ENCODE measurements around the gene ERCC8. TPM values are rescaled to one million over a fixed set of nuclear protein-coding genes. Genes with fewer than 3 reads are reported as not detected.

The ERCC8 gene
- polyA plus RNA-seq, 1 donor from 2014 or later, result 48.0 TPM

DNA sequence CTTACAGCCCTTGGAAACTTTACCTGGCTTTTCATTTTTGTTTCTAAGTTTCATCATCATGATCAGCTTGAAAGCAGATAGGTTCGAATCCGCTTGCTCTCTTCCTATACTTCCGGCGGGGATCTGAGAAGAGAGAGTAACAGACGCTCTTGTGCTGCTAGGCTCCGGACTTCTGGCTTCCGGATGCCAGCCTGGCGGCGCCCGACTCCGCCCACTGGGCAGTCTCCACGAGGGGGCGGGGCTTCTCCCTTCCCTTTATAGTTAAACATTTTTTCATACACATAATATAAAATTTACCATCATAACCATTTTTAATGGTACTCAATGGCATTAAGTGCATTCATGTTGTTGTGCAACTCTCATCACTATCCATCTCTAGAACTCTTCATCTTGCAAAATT, 51.3 kb downstream of the ERCC8 start:
- H2AFZ ChIP-seq (ENCODE audit: low read depth, low read length), result no peak overlapping the region
- H3K9me3 ChIP-seq (ENCODE audit: low read length), result no peaks in the 10 kb centered on the region
- no peaks in the 10 kb centered on the region for H3K36me3 ChIP-seq (ENCODE audit: insufficient read depth, low read length)
- no peaks in the 10 kb centered on the region for H3K79me2 ChIP-seq (replicated peaks; ENCODE audit: insufficient read depth, low read length)
- no peak overlapping the region for H3K4me3 ChIP-seq (ENCODE audit: low read length)
- no peaks in the 10 kb centered on the region for H3F3A ChIP-seq (ENCODE audit: insufficient read depth, low read length, poor library complexity, severe bottlenecking)
- TF ChIP-seq POLR2AphosphoS5 (IDR thresholded peaks at IDR 0.05), result no peak
- TF ChIP-seq EZH2 (IDR thresholded peaks at IDR 0.05; ENCODE audit: borderline replicate concordance, insufficient read depth, low read length, poor library complexity, severe bottlenecking), result no peak
- TF ChIP-seq EP300 (conservative IDR thresholded peaks at IDR 0.05; ENCODE audit: poor library complexity, severe bottlenecking), result no peak
- no peak for TF ChIP-seq TAF1 (IDR thresholded peaks at IDR 0.05; ENCODE audit: low read depth)
- TF ChIP-seq MXI1 (conservative IDR thresholded peaks at IDR 0.05; ENCODE audit: poor library complexity, severe bottlenecking), result no peak
- no peak for TF ChIP-seq RAD21 (conservative IDR thresholded peaks at IDR 0.05)
- TF ChIP-seq, protein P1, sequence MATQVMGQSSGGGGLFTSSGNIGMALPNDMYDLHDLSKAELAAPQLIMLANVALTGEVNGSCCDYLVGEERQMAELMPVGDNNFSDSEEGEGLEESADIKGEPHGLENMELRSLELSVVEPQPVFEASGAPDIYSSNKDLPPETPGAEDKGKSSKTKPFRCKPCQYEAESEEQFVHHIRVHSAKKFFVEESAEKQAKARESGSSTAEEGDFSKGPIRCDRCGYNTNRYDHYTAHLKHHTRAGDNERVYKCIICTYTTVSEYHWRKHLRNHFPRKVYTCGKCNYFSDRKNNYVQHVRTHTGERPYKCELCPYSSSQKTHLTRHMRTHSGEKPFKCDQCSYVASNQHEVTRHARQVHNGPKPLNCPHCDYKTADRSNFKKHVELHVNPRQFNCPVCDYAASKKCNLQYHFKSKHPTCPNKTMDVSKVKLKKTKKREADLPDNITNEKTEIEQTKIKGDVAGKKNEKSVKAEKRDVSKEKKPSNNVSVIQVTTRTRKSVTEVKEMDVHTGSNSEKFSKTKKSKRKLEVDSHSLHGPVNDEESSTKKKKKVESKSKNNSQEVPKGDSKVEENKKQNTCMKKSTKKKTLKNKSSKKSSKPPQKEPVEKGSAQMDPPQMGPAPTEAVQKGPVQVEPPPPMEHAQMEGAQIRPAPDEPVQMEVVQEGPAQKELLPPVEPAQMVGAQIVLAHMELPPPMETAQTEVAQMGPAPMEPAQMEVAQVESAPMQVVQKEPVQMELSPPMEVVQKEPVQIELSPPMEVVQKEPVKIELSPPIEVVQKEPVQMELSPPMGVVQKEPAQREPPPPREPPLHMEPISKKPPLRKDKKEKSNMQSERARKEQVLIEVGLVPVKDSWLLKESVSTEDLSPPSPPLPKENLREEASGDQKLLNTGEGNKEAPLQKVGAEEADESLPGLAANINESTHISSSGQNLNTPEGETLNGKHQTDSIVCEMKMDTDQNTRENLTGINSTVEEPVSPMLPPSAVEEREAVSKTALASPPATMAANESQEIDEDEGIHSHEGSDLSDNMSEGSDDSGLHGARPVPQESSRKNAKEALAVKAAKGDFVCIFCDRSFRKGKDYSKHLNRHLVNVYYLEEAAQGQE (IDR thresholded peaks at IDR 0.05; ENCODE audit: borderline replicate concordance), result no peak
- no peak for TF ChIP-seq SMC3 (conservative IDR thresholded peaks at IDR 0.05; ENCODE audit: poor library complexity)
- TF ChIP-seq, protein P2, sequence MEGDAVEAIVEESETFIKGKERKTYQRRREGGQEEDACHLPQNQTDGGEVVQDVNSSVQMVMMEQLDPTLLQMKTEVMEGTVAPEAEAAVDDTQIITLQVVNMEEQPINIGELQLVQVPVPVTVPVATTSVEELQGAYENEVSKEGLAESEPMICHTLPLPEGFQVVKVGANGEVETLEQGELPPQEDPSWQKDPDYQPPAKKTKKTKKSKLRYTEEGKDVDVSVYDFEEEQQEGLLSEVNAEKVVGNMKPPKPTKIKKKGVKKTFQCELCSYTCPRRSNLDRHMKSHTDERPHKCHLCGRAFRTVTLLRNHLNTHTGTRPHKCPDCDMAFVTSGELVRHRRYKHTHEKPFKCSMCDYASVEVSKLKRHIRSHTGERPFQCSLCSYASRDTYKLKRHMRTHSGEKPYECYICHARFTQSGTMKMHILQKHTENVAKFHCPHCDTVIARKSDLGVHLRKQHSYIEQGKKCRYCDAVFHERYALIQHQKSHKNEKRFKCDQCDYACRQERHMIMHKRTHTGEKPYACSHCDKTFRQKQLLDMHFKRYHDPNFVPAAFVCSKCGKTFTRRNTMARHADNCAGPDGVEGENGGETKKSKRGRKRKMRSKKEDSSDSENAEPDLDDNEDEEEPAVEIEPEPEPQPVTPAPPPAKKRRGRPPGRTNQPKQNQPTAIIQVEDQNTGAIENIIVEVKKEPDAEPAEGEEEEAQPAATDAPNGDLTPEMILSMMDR (IDR thresholded peaks at IDR 0.05; ENCODE audit: poor library complexity, severe bottlenecking), result no peak
- H3K27me3 ChIP-seq (ENCODE audit: insufficient read depth, low read depth, low read length), result no peaks in the 10 kb centered on the region
- H3K4me2 ChIP-seq (ENCODE audit: low read length), result no peak overlapping the region
- H3K9me2 ChIP-seq (ENCODE audit: insufficient read depth, low read length), result no peaks in the 10 kb centered on the region
- no peak overlapping the region for H3K9ac ChIP-seq (ENCODE audit: low read length)
- no peaks in the 10 kb centered on the region for H4K20me1 ChIP-seq (ENCODE audit: insufficient read depth)
- H3K27ac ChIP-seq (ENCODE audit: low read length), result no peak overlapping the region

- no peak overlapping the region for H3K4me2 ChIP-seq (ENCODE audit: low read length)
- H3F3A ChIP-seq (ENCODE audit: insufficient read depth, low read length, poor library complexity, severe bottlenecking), result no peaks in the 10 kb centered on the region
- H4K20me1 ChIP-seq (ENCODE audit: insufficient read depth), result no peaks in the 10 kb centered on the region
These were observed 53.2 kb downstream of the ERCC8 start for GRCh38 chr5:60891667-60892066.

More at GRCh38 chr5:60891667-60892066, 53.2 kb downstream of the ERCC8 start:
- Histone ChIP-seq H3K27ac (ENCODE audit: low read length) (no peak overlapping the region), H3K9me3 (ENCODE audit: low read length) (no peaks in the 10 kb centered on the region), H3K79me2 (replicated peaks; ENCODE audit: insufficient read depth, low read length) (no peaks in the 10 kb centered on the region), H2AFZ (ENCODE audit: low read depth, low read length) (no peak overlapping the region), H3K9me2 (ENCODE audit: insufficient read depth, low read length) (no peaks in the 10 kb centered on the region), H3K9ac (ENCODE audit: low read length) (no peak overlapping the region), H3K27me3 (ENCODE audit: insufficient read depth, low read depth, low read length) (no peaks in the 10 kb centered on the region), H3K36me3 (ENCODE audit: insufficient read depth, low read length) (no peaks in the 10 kb centered on the region), H3K4me3 (ENCODE audit: low read length) (no peak overlapping the region)
- TF ChIP-seq POLR2AphosphoS5 (IDR thresholded peaks at IDR 0.05) (no peak), RAD21 (conservative IDR thresholded peaks at IDR 0.05) (no peak), SMC3 (conservative IDR thresholded peaks at IDR 0.05; ENCODE audit: poor library complexity) (no peak), EP300 (conservative IDR thresholded peaks at IDR 0.05; ENCODE audit: poor library complexity, severe bottlenecking) (no peak), TAF1 (IDR thresholded peaks at IDR 0.05; ENCODE audit: low read depth) (no peak), MXI1 (conservative IDR thresholded peaks at IDR 0.05; ENCODE audit: poor library complexity, severe bottlenecking) (no peak), EZH2 (IDR thresholded peaks at IDR 0.05; ENCODE audit: borderline replicate concordance, insufficient read depth, low read length, poor library complexity, severe bottlenecking) (no peak)
- TF ChIP-seq, protein P1 (IDR thresholded peaks at IDR 0.05; ENCODE audit: borderline replicate concordance), result no peak
- TF ChIP-seq, protein P2 (IDR thresholded peaks at IDR 0.05; ENCODE audit: poor library complexity, severe bottlenecking), result no peak

Data from neural cell (in vitro differentiated cells).